H1 (cell line): ENCODE measurements around the gene TMEM272. TPM values are rescaled to one million over a fixed set of nuclear protein-coding genes. Genes with fewer than 3 reads are reported as not detected.

Source experiments
- CTCF ChIA-PET: fragments of 300-600 bp; sonication (Branson Sonifier 250); formaldehyde crosslinking; loops from one replicate; lab custom pipeline; 2021; ENCODE audit not compliant: partially characterized antibody; lab: Charles Lee
- POLR2A ChIA-PET: fragments of 300-600 bp; sonication (Branson Sonifier 250); formaldehyde crosslinking; loops from one replicate; lab custom pipeline; 2021; ENCODE audit warnings: inconsistent platforms; ENCODE audit not compliant: partially characterized antibody; lab: Charles Lee
- DNase-seq, 2 experiments: peaks; one replicate each; pipeline versions ENCODE4 v3.0.0 to v3.0.0-alpha.2; 2010 to 2022; ENCODE audit warnings: low spot score in 2 of 2, low read depth in 1 of 2, mixed read lengths in 1 of 2
- FAIRE-seq: peaks from 2 replicates; lab custom pipeline; 2011; peaks lifted over from hg19 to GRCh38; lab: Jason Lieb, UNC
- H2AFZ ChIP-seq: 2 replicates; pipeline ENCODE4 v1.8.1; 2012; ENCODE audit warnings: low read length, inconsistent platforms
- H2AK5ac ChIP-seq: 2 replicates; pipeline ENCODE4 v1.6.1; 2013; ENCODE audit warnings: low read depth, low read length
- H2BK120ac ChIP-seq: replicated peaks from 2 replicates; pipeline ENCODE3; 2013; ENCODE audit warnings: low read depth, low read length, inconsistent platforms
- H2BK12ac ChIP-seq: 2 replicates; pipeline ENCODE4 v1.6.1; 2013; ENCODE audit warnings: low read depth, low read length
- H2BK15ac ChIP-seq: 2 replicates; pipeline ENCODE4 v1.6.1; 2013; ENCODE audit warnings: low read length
- H2BK20ac ChIP-seq: 2 replicates; pipeline ENCODE4 v1.6.1; 2013; ENCODE audit warnings: low read length
- H2BK5ac ChIP-seq: 2 replicates; pipeline ENCODE4 v1.6.1; 2013; ENCODE audit warnings: low read depth, low read length
- H3K14ac ChIP-seq: 2 replicates; pipeline ENCODE4 v1.6.1; 2013; ENCODE audit warnings: inconsistent platforms; ENCODE audit not compliant: insufficient read length
- H3K18ac ChIP-seq: 2 replicates; pipeline ENCODE4 v1.6.1; 2013; ENCODE audit warnings: low read length; ENCODE audit errors: extremely low read depth
- H3K23ac ChIP-seq: 2 replicates; pipeline ENCODE4 v1.6.1; 2013; ENCODE audit warnings: inconsistent platforms; ENCODE audit not compliant: insufficient read length
- H3K23me2 ChIP-seq: 2 replicates; pipeline ENCODE4 v1.6.1; 2013; ENCODE audit warnings: low read depth, low read length
- H3K27ac ChIP-seq: 2 replicates; pipeline ENCODE4 v1.6.1; 2011; ENCODE audit warnings: low read depth, low read length, inconsistent platforms
- H3K27me3 ChIP-seq, 4 experiments: replicated peaks in 1 of 4; 1 replicate in 1 of 4; 2 replicates in 3 of 4; pipeline versions ENCODE4 v1.6.1 to v1.8.1; 2011 to 2013; ENCODE audit warnings: low read length in 3 of 4, mild to moderate bottlenecking in 3 of 4, inconsistent platforms in 2 of 4, mixed read lengths in 2 of 4, moderate library complexity in 1 of 4; ENCODE audit not compliant: control insufficient read depth in 3 of 4, insufficient read depth in 3 of 4; ENCODE audit errors: extremely low read depth in 1 of 4
- H3K36me3 ChIP-seq, 4 experiments: 2 replicates each; pipeline versions ENCODE4 v1.6.1 to v1.8.1; 2011 to 2013; ENCODE audit warnings: mild to moderate bottlenecking in 4 of 4, low read length in 3 of 4, moderate library complexity in 2 of 4, control low read depth in 1 of 4, inconsistent platforms in 1 of 4; ENCODE audit not compliant: insufficient read depth in 4 of 4, control insufficient read depth in 2 of 4
- H3K4ac ChIP-seq: replicated peaks from 2 replicates; pipeline ENCODE3; 2013; ENCODE audit warnings: low read length, low read depth, mixed read lengths, inconsistent platforms; ENCODE audit not compliant: insufficient read length
- H3K4me1 ChIP-seq, 4 experiments: replicated peaks in 1 of 4; 1 replicate in 1 of 4; 2 replicates in 3 of 4; pipeline versions ENCODE4 v1.6.1 to v1.8.1; 2011 to 2013; ENCODE audit warnings: low read length in 3 of 4, inconsistent platforms in 2 of 4, mixed read lengths in 1 of 4; ENCODE audit not compliant: insufficient read depth in 4 of 4, control insufficient read depth in 3 of 4
- H3K4me2 ChIP-seq, 2 experiments: 2 replicates each; pipeline versions ENCODE4 v1.6.1 to v1.8.1; 2011 to 2013; ENCODE audit warnings: low read depth in 2 of 2, low read length in 2 of 2, control low read depth in 1 of 2, inconsistent platforms in 1 of 2, mild to moderate bottlenecking in 1 of 2; ENCODE audit not compliant: insufficient read depth in 1 of 2
- H3K4me3 ChIP-seq, 4 experiments: fragments of 200-600, 300-600 bp in 1 of 4; sonication (generic), shearing (Covaris generic), sonication (Bioruptor Twin) in 1 of 4; 2 replicates each; pipeline versions ENCODE4 v1.5.1 to v1.8.1; 2011 to 2016; ENCODE audit warnings: low read length in 4 of 4, low read depth in 3 of 4, control low read depth in 2 of 4, inconsistent platforms in 2 of 4, mild to moderate bottlenecking in 2 of 4, mixed read lengths in 1 of 4, moderate library complexity in 1 of 4; ENCODE audit not compliant: insufficient read depth in 2 of 4; ENCODE audit errors: extremely low read depth in 1 of 4
- H3K56ac ChIP-seq: replicated peaks from 2 replicates; pipeline ENCODE3; 2013; ENCODE audit warnings: low read depth, mild to moderate bottlenecking, mixed read lengths, low read length, inconsistent platforms; ENCODE audit not compliant: insufficient read length
- H3K79me1 ChIP-seq: 2 replicates; pipeline ENCODE4 v1.6.1; 2013; ENCODE audit warnings: low read depth, low read length, control low read depth
- H3K79me2 ChIP-seq, 2 experiments: 2 replicates each; pipeline versions ENCODE4 v1.6.1 to v1.8.1; 2012 to 2013; ENCODE audit warnings: low read length in 2 of 2, mild to moderate bottlenecking in 2 of 2, inconsistent platforms in 1 of 2; ENCODE audit not compliant: insufficient read depth in 2 of 2, control insufficient read depth in 1 of 2
- H3K9ac ChIP-seq, 4 experiments: replicated peaks in 1 of 4; 1 replicate in 1 of 4; 2 replicates in 3 of 4; pipeline versions ENCODE4 v1.6.1 to v1.8.1; 2011 to 2013; ENCODE audit warnings: low read depth in 3 of 4, low read length in 3 of 4, control low read depth in 2 of 4, mild to moderate bottlenecking in 2 of 4, moderate library complexity in 2 of 4, inconsistent platforms in 1 of 4; ENCODE audit errors: extremely low read depth in 1 of 4
- H3K9me3 ChIP-seq, 2 experiments: 2 replicates each; pipeline versions ENCODE4 v1.6.1 to v1.8.1; 2012 to 2013; ENCODE audit warnings: mild to moderate bottlenecking in 2 of 2, moderate library complexity in 2 of 2, control low read depth in 1 of 2, inconsistent platforms in 1 of 2, low read depth in 1 of 2, low read length in 1 of 2, mixed read lengths in 1 of 2; ENCODE audit not compliant: insufficient read depth in 2 of 2
- H4K20me1 ChIP-seq, 2 experiments: replicated peaks in 1 of 2; 2 replicates each; pipeline versions ENCODE3 to v1.8.1; 2011 to 2013; ENCODE audit warnings: inconsistent platforms in 2 of 2, low read length in 2 of 2, mild to moderate bottlenecking in 1 of 2; ENCODE audit not compliant: insufficient read depth in 2 of 2, control insufficient read depth in 1 of 2
- H4K5ac ChIP-seq: 2 replicates; pipeline ENCODE4 v1.6.1; 2013; ENCODE audit warnings: low read length, low read depth, mixed read lengths, inconsistent platforms; ENCODE audit not compliant: insufficient read length
- H4K8ac ChIP-seq: 2 replicates; pipeline ENCODE4 v1.8.0; 2013; ENCODE audit warnings: mild to moderate bottlenecking, moderate library complexity, low read length, inconsistent platforms; ENCODE audit not compliant: insufficient read depth; ENCODE audit errors: extremely low read depth
- H4K91ac ChIP-seq: replicated peaks from 2 replicates; pipeline ENCODE3; 2013; ENCODE audit warnings: low read length, mixed read lengths, inconsistent platforms; ENCODE audit not compliant: insufficient read length
- ASH2L ChIP-seq: fragments of 200-600, 300-600 bp; sonication (generic); IDR thresholded peaks from one replicate; pipeline ENCODE4 v1.7.1; 2017; ENCODE audit warnings: low read length
- CHD1 ChIP-seq: IDR thresholded peaks from 2 replicates; pipeline ENCODE4 v1.6.1; 2012; ENCODE audit warnings: low read depth, low read length, improper control_type of control experiment
- CREB1 ChIP-seq: IDR thresholded peaks from 2 replicates; pipeline ENCODE4 v1.6.1; 2012; ENCODE audit warnings: inconsistent platforms
- CTBP2 ChIP-seq: IDR thresholded peaks from 2 replicates; pipeline ENCODE4 v1.7.0; 2011; ENCODE audit warnings: borderline replicate concordance, mild to moderate bottlenecking, moderate library complexity, mixed read lengths, low read length; ENCODE audit not compliant: insufficient read depth, insufficient read length
- FOSL1 ChIP-seq: IDR thresholded peaks from 2 replicates; pipeline ENCODE4 v1.6.1; 2011; ENCODE audit warnings: mild to moderate bottlenecking, low read depth, low read length, moderate library complexity; ENCODE audit not compliant: insufficient read depth
- HDAC2 ChIP-seq, 2 experiments: fragments of 300-600 bp in 1 of 2; sonication (generic) in 1 of 2; IDR thresholded peaks; 2 replicates each; pipeline ENCODE4 v1.6.1; 2011 to 2012; ENCODE audit warnings: low read depth in 2 of 2, low read length in 2 of 2, mild to moderate bottlenecking in 2 of 2, moderate library complexity in 2 of 2, borderline replicate concordance in 1 of 2, inconsistent platforms in 1 of 2
- KDM4A ChIP-seq: IDR thresholded peaks from one replicate; pipeline ENCODE4 v1.7.1; 2012; ENCODE audit warnings: low read depth, mild to moderate bottlenecking, moderate library complexity, low read length, inconsistent platforms; ENCODE audit not compliant: severe bottlenecking
- POLR2A ChIP-seq, 2 experiments: IDR thresholded peaks; 1 replicate in 1 of 2; 2 replicates in 1 of 2; pipeline ENCODE4 v1.6.1; 2011; ENCODE audit warnings: low read depth in 2 of 2, low read length in 2 of 2, mild to moderate bottlenecking in 2 of 2; ENCODE audit errors: control extremely low read depth in 1 of 2
- SIRT6 ChIP-seq: IDR thresholded peaks from one replicate; pipeline ENCODE4 v1.7.1; 2012; ENCODE audit warnings: low read length, inconsistent platforms
- SRF ChIP-seq: IDR thresholded peaks from 2 replicates; pipeline ENCODE4 v1.6.1; 2011; ENCODE audit warnings: mild to moderate bottlenecking, low read depth, low read length, moderate library complexity
- TAF7 ChIP-seq: optimal IDR thresholded peaks from 2 replicates; pipeline ENCODE3; 2011; ENCODE audit warnings: low read depth, mild to moderate bottlenecking, inconsistent platforms, low read length, moderate library complexity, borderline replicate concordance
- YY1 ChIP-seq: IDR thresholded peaks from 2 replicates; pipeline ENCODE4 v1.6.1; 2011; ENCODE audit warnings: low read depth, mild to moderate bottlenecking, low read length
- WGBS, 2 experiments: shearing (Covaris generic) in 1 of 2; methylation state at CpG; one replicate each; pipeline versions ENCODE4 v1.1.6 to v1.1.7; 2013 to 2015; ENCODE audit warnings: low lambda C conversion rate in 2 of 2, mixed read lengths in 2 of 2, inconsistent platforms in 1 of 2, low coverage in 1 of 2, missing lambda C conversion rate in 1 of 2; ENCODE audit not compliant: insufficient replicate concordance in 2 of 2, insufficient coverage in 1 of 2, insufficient read length in 1 of 2; ENCODE audit errors: extremely low coverage in 1 of 2, missing lambda C conversion rate in 1 of 2; 5-methylcytosine and 5-hydroxymethylcytosine counted together
- polyA plus RNA-seq, 7 experiments: library from polyadenylated mRNA; depleted of rRNA in 3 of 7; stranded (reverse) in 5 of 7; unstranded in 2 of 7; fragments of >200 nt in 5 of 7; fragments of 200-250 nt in 2 of 7; gene quantifications; 1 replicate in 5 of 7; 2 replicates in 1 of 7; 4 replicates in 1 of 7; pipeline versions ENCODE4 v1.2.1 to v1.2.3, GENCODE V29; 2011 to 2013; ENCODE audit warnings: missing spikeins in 2 of 7, mixed read lengths in 2 of 7
- total RNA-seq: library from RNA; stranded (reverse); fragmentation: NEBNext Ultra II Directional; extraction: Animal tissue kit (Norgen Biotek cat#: 25700); gene quantifications from 2 replicates; pipeline ENCODE4 v1.2.1, GENCODE V29; 2021
- TF ChIP-seq, protein P1 (sequence below): IDR thresholded peaks from 2 replicates; pipeline ENCODE4 v1.6.1; 2011; ENCODE audit warnings: low read length, improper control_type of control experiment

The TMEM272 gene
- total and polyA plus RNA-seq, 2 of the 8 experiments (the other 6 are each of a cell fraction or from before 2014, with no cell fraction given) = 0.05 TPM; not detected in 1

DNA sequence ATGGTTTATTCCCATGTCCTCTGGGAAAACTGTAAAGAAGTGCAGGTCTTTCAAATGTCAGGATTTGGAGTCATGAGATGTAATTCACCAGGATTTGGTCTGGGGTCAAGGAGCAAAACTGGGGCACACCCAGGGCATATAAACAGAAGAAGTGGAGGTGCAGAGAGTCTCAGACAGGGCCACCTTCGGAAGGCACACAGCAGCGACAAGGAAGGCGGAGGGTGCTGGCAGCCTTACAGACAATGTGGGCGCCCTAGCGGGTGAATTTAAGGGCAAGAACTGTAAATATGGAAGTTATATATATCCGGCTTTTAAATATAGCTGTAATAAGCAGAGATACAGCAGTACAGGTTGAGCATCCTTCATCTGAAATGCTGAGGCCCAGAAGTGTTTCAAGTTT, 72.2 kb downstream of the TMEM272 start:
- H3K4me2 ChIP-seq = no peak overlapping the region
- peaks cover 7 to 12% (median 9%) of the 10 kb centered on the region in 4 experiments for H3K4me1 ChIP-seq
- no peak overlapping the region for H2BK120ac ChIP-seq
- no peaks in the 10 kb centered on the region for H3K36me3 ChIP-seq
- no peak overlapping the region for H4K91ac ChIP-seq
- no peak overlapping the region for H3K9ac ChIP-seq
- no peaks in the 10 kb centered on the region for H3K79me1 ChIP-seq
- H4K5ac ChIP-seq = no peak overlapping the region
- H3K23ac ChIP-seq = no peak overlapping the region
- no peaks in the 10 kb centered on the region for H3K27me3 ChIP-seq
- ChIA-PET POLR2A (interaction anchor here (1.6 kb wide), 1 partner anchor 322 kb away, joined by 7 read pairs; no protein-coding TSS in a partner anchor), CTCF (interaction anchor here (1.2 to 2.8 kb wide), 3 partner anchors 14 to 89 kb away, joined by 4 to 12 read pairs (median 4); no protein-coding TSS in a partner anchor)
- H3K23me2 ChIP-seq = no peaks in the 10 kb centered on the region
- no peak overlapping the region for H2AFZ ChIP-seq
- H2BK5ac ChIP-seq = no peak overlapping the region
- H3K56ac ChIP-seq = no peak overlapping the region
- no peak overlapping the region for H3K18ac ChIP-seq
- H2BK12ac ChIP-seq = no peak overlapping the region
- DNase-seq (no peak), FAIRE-seq (no peak)
- H2AK5ac ChIP-seq = no peak overlapping the region
- no peaks in the 10 kb centered on the region for H3K9me3 ChIP-seq
- H3K79me2 ChIP-seq = no peaks in the 10 kb centered on the region
- no peak overlapping the region for H2BK20ac ChIP-seq
- no peak overlapping the region for H3K14ac ChIP-seq
- H4K20me1 ChIP-seq = peaks cover 0 to 3% of the 10 kb centered on the region in 2 experiments
- WGBS, 2 experiments = 88% methylated on average over 6 of the region's 6 CpGs; no CpG with 5 or more reads in 1 of the 2 experiments
- no peak overlapping the region for H2BK15ac ChIP-seq
- H3K4me3 ChIP-seq = no peak overlapping the region
- H4K8ac ChIP-seq = no peak overlapping the region
- no peak overlapping the region for H3K4ac ChIP-seq
- no peak overlapping the region for H3K27ac ChIP-seq
- TF ChIP-seq, protein P1, sequence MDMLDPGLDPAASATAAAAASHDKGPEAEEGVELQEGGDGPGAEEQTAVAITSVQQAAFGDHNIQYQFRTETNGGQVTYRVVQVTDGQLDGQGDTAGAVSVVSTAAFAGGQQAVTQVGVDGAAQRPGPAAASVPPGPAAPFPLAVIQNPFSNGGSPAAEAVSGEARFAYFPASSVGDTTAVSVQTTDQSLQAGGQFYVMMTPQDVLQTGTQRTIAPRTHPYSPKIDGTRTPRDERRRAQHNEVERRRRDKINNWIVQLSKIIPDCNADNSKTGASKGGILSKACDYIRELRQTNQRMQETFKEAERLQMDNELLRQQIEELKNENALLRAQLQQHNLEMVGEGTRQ = no peak
- no peak for TF ChIP-seq SIRT6
- no peak for TF ChIP-seq YY1
- no peak for TF ChIP-seq CHD1
- no peak for TF ChIP-seq CREB1
- TF ChIP-seq SRF = no peak
- TF ChIP-seq TAF7 = no peak
- no peak for TF ChIP-seq CTBP2
- no peak for TF ChIP-seq KDM4A
- TF ChIP-seq ASH2L = no peak
- no peak for TF ChIP-seq FOSL1
- no peak for TF ChIP-seq POLR2A (IDR thresholded peaks at IDR 0.05; ENCODE audit: control extremely low read depth in 1 of 2, low read depth in 2 of 2, low read length in 2 of 2)
- TF ChIP-seq HDAC2 (IDR thresholded peaks at IDR 0.05; ENCODE audit: borderline replicate concordance in 1 of 2, low read depth in 2 of 2, low read length in 2 of 2) = no peak
